Kidney tubule cell (primary cell): ENCODE results near the gene ARFGEF3.
"Not testable (repeated sequence)": the region's sequence is repeated elsewhere in the genome, so short reads cannot be mapped to it uniquely, and the experiment has no call there.

Experiments used
- DNase-seq: peaks from one replicate; pipeline ENCODE4 v3.0.0-alpha.2; 2018; ENCODE audit warnings: low spot score

The ARFGEF3 gene

DNA sequence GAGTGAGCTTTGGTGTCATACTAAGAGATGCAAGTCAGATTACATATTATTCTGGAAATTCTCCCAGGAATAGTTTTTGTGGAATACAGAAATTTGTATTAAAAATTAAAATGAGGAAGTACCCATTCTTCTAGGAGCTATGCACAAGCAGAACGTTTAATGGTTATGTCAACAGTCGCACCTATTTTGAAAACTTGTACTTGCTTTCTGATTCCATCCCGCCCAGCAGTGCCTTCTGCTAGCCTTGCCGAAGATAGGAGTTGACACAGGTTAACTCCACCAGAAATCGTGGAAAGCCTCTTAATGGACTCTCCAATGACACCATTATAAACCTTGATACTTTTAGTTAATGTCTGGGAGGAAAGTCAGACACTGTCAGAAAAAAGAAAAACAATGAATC is 49.9 kb downstream of the ARFGEF3 start:
- no peak for DNase-seq

DNA sequence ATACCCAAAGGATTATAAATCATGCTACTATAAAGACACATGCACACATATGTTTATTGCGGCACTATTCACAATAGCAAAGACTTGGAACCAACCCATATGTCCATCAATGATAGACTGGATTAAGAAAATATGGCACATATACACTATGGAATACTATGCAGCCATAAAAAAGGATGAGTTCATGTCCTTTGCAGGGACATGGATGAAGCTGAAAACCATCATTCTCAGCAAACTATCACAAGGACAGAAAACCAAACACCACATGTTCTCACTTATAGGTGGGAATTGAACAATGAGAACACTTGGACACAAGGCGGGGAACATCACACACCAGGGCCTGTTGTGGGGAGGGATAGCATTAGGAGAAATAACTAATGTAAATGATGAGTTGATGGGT is 50.8 kb downstream of the ARFGEF3 start:
- DNase-seq, result not testable (repeated sequence)

DNA sequence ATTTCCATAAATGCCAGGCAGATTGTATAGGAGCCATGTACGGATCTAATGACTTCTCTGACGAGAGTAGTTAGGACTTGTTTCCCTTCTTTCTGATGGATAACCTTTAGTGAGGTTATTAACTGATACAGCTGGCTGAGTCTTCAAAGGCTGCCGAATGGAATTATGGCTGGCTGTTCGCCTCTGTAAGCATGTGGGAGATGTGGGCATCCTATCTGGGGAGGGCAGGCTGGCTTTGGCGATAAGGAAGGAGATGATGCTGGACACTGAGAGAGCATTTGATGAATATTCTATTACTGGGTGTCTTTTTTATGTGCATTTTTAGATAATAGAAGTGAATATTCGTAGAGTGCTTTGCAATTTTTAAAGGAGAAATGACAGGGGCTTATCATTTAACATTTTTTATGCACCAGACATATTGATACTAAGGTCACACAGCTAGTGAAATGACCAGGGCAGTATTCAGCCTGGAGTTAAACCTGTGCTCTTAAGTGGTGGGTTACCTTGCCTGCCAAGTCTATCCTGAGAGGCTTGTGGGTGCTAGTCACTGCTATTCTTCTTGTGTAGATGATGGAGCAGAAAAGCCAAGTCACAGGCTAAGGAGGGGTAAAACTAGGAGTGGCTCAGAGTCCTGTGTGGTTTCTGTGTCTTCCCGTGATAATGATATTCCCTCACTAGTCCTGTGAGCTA is 53.5 kb downstream of the ARFGEF3 start:
- no peak for DNase-seq

DNA sequence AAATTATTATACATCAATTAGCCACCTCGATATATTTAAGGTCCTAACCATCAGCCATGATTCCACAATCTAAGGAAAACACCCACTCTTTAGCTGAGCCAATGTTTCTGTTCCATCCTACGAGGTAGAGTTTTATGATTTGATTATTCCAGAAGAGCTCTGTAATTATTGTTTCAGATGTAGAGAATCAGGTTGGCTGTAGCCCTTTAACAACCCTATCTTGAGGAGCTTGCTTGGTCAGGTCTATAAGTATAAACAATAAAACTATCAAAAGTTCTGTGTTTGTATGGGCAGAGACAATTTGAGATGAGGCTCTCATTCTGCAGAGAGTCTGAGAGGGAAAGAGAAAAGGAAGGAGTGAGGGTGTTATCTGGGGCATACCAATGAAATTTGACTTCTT is 56.7 kb downstream of the ARFGEF3 start, which contains the start of gene PBOV1:
Gene PBOV1, minus strand, starts transcription at position 43 of the 400 bp plus-strand sequence. CDS start 96 bp downstream, outside the sequence.
- no peak for DNase-seq

DNA sequence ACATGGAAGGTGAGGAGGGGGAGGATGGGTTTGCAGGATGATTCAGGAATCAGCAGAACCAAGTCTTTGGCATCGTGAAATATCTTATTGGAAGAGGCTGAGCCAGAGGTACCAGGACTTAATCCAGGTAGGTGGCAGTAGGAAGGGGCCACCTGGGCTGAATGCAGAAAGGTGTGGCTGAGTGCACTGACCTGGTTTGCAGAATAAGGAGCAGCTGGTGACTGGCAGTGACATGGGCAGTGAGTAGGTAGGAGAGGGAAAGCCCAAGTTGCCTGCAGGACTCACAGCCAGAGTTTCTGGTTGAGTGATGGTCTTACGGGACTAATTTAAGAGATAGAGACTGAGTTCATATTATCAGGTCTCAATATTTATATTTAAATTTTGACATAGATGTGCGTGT is 57.7 kb downstream of the ARFGEF3 start:
- no peak for DNase-seq

DNA sequence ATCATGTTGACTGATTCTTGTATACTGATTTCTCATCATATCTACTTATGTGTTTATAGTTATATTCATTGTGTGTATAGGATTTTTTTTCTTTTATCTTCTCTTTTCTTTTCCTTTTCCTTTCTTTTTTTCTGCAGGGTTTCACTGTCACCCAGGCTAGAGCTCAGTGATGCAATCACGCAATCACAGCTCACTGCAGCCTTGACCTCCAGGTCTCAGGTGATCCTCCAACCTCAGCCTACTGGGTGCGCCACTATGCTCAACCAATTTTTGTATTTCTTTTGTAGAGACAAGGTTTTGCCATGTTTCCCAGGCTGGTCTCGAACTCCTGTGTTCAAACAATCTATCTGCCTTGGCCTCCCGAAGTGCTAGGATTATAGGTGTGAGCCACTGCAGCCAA is 58.2 kb downstream of the ARFGEF3 start:
- DNase-seq, result no peak

DNA sequence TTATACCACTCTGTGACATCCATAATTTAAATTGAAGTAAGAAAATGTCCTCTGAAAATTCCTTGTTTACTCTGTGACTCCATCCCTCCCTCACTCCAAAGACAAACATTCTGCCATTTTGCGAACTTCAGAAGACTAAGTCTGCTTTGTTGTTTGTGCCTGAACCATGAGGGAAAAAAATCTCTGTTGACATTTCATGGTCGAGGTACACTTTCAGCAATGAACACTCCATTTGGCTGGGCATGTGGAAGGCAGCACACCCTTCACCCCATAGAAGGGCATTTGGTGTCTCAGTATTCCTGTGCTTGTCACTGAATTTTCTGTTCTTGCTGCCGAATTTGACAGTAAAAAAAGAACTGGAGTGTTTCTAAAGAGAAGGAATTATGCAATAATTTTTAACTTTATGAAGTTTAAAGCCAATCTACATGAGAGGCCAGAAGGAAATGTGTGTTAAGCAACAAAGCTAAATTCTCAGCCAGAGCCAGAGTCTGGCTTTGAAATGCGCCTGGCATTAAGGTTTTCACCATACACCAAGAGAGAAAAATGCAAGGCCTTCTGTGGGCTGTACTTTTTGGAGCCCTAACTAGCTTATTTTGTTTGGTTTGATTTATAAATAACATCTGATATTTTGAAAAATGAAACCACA is 61.3 kb downstream of the ARFGEF3 start:
- DNase-seq, result no peak

DNA sequence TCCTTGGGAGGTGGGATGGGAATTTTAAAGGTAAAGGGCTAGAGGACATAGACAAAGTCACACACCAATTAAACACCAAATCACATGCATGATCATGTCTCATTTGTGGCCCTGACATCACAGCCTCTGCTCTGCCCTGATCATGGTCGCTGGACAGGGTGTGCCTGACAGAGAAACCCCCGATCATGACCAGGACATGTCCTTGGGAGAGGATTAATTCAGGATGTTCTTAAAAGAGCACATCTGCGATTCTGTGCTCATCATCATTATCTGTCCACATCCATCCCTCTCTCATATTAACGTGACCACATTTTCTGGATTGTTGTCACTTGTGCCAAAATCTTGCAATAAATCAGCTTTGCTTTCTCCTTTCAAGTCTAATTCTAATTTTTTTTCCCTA is 64.2 kb downstream of the ARFGEF3 start:
- DNase-seq, result no peak

DNA sequence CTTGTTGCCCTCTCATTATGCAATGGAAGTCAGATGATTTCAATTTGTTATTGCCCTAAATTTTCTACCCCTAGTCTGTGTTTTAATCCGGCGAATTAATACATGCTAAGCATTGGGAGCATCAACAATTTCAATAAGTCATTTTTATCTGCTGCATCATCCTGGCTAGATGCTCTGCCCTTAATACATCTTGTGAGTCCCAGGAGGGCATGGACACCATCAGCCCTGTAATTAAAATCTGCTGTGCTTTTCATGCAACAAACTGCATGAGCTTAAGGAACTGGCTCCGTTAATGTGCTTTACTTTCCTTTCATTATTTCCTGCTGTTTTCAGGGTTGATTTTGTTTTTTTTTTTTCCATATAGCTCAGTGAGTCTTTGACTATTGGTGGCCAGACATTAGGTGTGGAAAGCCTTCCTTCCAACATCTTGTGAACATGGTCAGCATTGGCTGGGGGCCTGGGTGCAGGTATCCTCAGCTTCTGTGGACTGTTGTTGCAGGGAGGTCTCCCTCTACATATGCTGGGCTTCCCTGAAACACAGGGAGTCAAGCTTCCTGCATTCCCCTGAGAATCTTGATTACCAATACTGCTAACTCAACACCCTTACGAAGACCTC is 65.1 kb downstream of the ARFGEF3 start:
- no peak for DNase-seq

DNA sequence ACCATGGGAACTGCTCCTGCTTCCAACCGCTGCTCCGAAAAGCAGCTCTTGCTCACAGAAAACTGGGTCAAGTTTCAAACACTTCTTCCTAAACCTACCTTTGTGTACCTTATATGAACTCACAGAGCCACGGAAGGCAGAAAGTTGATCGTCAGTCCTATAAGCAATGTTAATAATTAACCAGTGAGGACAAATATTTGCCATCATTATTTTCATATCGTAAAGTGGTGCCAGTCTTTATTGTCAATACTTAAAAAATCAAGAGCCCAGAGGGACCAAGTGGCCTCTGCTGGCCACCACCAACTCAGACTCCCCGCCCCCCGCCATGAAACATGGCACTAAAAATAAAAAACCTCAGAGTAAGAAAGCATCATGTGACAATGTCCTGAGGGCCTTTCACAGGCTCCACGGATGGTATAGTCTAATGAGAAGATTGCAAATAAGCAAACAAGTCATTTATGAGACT is 65.6 kb downstream of the ARFGEF3 start:
- no peak for DNase-seq

DNA sequence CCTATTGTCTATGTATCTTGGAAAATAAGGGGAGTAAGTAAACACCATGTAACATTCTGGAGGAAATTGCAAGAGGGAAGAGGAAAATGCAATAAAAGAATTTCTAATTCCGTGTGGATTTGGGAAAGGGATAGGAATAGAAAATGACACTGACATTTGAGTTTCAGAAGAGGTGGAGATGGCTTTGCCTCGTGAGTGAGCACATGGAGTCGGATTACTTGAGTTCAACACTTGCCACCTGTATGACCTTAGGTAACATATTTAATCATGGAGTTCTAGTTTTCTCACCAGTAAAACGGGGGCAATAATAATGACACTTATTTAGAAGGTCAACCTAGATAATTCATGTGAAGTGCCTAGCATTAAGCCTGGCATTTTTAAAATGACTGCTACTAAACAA is 67.3 kb downstream of the ARFGEF3 start:
- no peak for DNase-seq

DNA sequence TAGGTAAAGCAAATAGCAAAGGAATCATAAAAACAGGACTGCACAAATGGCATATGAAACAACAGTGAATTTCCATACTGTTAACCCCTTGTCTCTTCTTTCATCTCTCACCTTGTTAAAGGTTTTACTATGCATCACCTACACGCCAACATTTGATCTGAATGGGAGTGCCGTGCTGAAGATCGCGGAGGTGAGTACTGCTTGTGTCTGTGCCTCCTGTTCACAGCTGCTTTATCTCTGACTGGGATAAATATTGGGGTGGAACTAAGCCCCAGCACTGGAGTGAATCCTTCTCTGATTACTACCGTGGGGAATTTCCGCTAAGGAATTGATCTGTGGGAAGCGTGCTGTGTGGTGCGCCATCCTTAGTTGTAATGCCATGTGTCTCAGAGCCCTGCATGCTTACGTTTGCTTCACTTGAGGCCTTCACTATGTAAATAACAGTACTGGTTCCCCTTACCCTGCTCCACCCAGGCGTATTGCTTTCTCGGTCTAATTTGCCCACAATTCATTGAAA is 68.0 kb downstream of the ARFGEF3 start:
- no peak for DNase-seq

DNA sequence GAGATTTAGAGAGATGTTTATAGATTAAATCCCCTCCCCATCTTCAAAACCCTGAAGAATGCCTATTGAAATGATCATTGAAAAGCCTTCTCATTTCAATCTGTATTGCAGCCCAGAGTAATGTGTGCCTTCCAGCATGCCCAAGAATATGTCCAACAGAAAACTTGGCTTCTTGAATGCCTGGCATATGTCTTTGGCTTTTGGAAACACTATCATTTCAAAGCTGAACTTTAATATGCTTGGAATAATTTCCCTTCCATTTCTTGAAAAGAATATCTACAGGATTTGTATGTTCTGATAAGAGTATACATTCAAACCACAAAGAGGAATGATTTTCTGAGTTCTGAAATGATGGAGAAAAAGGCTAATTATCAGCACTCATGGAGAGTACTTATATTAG is 68.5 kb downstream of the ARFGEF3 start:
- no peak for DNase-seq

DNA sequence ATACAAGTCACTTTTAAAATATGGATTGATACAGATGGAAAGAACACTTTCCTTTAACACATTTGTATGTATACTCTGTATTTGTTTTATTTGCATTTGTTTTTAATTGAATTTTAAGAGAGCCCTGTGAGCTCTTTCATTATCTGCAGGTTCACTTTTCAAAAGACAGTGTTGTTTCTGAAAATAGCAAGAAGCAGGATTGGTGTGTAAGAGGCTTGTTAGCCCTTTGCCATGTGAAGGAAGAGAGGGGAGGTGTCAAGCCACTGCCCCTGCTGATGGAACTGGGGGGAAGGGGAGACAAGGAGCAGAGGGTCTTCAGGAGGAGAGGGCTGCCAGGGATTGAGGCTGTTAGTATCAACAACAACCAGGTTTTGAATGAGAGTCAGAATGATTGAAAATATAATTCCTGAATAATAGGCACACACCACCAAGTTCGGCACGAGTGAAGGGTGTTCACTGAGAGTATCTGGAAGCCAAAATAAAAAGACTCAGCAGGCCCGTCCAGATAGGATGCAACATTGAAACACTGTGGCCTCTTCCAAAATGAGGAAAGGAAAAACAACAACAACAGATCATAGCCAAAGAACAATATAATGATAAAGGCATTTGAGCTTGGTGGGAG is 69.1 kb downstream of the ARFGEF3 start:
- DNase-seq, result no peak

DNA sequence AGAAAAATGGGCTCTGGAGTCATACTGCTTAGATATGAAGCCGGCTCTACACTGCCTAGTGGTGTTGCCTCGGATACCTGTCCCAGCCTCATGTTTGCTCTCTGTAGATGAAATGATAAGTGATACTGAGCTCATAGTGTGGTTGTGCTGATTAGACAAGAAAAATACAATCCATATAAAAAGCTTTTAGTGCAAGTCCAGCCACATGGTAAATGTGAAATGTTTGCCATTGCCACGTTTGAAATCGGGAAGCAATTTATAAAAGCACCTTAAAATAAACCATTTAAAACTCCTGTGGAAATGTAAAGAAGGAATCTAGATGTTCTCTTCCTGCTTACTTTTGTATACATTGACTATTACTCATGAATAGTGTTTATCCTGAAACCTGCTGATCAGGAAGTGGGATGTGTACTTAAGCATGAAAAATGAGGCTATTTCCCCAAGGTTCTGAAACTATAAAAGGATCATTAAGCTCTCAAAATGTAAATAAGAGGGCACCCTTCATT is 69.7 kb downstream of the ARFGEF3 start:
- peak; percentile 41 for DNase-seq

DNA sequence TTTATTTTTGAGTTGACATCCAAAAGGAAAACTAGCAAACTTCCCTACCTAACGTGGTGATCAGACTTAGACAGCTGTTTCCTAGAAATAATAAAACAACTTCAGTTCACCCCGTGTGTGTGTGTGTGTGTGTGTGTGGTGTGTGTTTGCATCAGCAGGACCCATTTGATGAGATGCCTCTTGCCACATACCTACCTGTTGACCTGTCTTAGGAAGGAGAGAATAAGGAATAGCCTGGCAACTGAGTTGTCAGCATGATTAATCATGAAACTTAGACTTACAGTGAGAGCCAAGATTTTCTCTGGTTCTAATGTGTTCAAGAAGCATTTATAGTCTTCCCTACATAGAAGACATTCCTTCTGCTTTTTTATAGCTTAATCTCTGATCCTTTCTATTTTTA is 72.6 kb downstream of the ARFGEF3 start:
- DNase-seq, result peak; percentile 87

DNA sequence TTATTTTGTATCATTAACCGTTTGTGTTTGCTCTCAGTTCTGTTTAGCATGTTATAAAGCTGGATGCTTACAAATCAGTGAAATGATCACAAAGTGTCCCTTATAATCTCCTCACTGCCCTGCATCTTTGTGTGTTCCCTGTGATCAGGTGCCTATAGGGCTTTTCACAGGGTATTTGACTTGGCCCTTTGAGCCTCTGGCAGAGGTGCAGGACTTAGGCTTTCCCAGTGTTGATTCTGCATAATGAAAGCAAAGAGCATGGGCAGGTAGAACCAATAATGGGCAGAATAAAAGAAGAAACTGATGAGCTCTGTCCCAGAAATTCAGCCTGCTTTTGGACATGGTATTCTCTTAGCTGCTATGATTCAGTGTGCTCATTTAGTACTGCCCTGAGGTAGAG is 73.5 kb downstream of the ARFGEF3 start:
- DNase-seq, result no peak

DNA sequence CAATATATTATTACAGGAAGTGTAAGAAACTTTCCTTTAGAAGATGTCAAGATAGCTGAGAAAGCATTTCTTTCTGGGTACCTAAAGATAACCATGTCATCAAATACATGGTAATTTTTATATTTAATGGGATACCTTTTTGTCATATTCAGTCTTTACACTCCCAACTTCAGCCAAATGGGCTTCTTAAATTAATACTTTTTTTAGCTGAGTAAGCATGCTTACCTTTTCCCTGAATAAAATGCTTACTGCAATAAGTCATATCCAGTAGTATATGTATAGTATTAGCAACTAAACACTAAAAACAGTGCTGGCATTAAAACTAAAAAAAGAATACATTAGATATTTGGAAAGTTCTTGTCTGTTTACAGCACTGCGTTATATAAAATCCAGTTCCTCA is 74.0 kb downstream of the ARFGEF3 start:
- no peak for DNase-seq

DNA sequence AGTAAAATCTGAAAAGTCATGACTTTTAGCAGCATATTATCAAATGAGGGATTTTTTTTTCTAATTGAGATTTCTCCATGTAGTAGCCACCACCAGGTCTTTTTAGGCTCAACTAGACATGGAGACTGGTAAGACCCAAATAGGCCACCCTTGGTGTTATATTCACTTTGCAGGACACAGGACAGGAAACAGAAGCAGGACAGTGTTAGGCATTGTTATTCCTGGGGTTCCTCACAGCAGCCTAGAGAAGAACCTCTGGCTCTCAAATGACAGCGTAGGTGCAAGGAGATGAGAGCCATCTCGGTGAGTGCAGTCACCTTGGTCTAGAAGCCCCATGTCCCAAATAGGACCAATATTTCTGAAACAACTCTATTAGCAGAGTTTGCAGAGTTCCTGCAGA is 75.7 kb downstream of the ARFGEF3 start:
- no peak for DNase-seq

DNA sequence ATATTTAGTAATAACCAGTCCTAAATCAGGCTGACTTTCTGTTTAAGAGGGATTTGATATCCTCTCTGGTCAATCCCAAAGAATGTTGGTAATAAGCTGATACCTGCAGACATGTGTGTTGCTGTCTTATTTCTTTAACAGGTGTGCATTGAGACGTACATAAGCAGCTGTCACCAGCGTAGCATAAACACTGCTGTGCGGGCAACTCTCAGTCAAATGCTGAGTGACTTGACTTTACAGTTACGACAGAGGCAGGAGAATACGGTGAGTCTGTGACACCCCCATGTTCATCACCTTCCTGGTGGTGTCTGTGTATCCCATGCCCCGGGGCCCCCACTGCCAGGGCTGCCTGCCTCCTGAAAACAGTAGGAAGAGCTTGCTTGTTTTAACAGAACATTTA is 76.6 kb downstream of the ARFGEF3 start:
- no peak for DNase-seq

DNA sequence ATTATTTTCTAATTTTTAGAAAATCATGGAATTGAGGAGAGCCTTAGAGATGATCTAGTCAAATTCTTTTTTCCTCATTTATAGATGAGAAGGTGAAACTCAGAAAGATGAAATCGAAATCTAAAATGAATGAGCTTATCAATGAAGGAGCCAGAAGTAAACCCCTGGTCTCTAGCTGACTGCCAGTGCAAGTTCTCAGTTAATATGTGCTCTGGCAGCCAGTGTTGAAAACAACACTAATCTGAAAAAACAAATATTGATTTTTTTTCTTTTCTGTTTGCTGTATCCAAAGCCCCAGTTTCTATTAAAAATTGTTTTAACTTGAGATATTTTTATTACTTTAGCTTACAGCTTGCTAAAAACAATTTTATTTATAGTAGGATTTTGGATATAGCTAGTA is 78.0 kb downstream of the ARFGEF3 start:
- DNase-seq, result no peak

DNA sequence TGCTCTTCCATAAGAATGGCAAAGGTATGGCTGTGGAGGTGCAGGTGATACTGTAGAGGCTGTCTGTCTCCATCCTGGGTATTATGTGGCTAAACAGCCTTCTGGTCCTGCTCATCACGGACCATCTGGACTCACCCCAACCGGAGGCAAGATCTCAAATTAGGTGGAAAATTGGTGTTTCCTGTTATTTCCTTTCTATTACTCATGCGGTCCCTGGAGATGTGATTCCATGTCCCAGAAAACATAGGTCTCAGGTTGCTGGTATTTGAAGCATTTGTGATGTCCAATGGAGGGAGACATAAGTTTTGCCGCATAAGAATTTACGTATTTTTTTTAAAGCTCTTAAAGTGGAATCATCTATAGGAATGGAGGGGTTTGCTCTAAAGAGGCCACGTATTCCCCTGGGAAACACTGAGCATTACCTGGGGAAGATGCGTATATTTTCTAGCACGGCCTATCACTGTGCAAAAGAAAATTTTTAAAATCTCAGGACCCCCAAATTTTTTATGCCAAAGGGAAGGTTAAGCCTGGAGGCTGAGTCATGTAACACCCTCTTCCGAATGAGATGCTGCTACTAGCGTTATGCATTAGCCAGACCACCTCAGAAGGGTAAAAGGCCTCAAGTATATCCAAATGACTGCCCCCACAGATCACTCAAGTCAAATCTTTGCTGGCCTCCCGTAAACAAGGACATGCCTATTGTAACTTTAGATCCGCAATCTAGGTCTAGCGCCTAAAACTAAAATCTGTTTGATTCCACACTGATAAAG is 78.9 kb downstream of the ARFGEF3 start:
- DNase-seq, result no peak
